Gastrocnemius medialis (tissue), 4 donors: ENCODE data around the gene CCDC146.

Experiments
- CTCF ChIP-seq, 5 experiments: fragments of 450-650 bp in 3 of 5; fragments of 200-600 bp in 2 of 5; sonication (generic) in 2 of 5; IDR thresholded peaks in 4 of 5; conservative IDR thresholded peaks in 1 of 5; 1 replicate in 4 of 5; 2 replicates in 1 of 5; pipeline ENCODE4 v1.5.1; 2016 to 2019; ENCODE audit warnings: antibody characterized with exemption in 5 of 5, mild to moderate bottlenecking in 3 of 5, moderate library complexity in 3 of 5
- POLR2A ChIP-seq, 2 donors: fragments of 450-650 bp; IDR thresholded peaks; one replicate each; pipeline ENCODE4 v1.6.1; 2017; ENCODE audit warnings: antibody characterized with exemption in 2 of 2, mild to moderate bottlenecking in 2 of 2, moderate library complexity in 2 of 2

DNA sequence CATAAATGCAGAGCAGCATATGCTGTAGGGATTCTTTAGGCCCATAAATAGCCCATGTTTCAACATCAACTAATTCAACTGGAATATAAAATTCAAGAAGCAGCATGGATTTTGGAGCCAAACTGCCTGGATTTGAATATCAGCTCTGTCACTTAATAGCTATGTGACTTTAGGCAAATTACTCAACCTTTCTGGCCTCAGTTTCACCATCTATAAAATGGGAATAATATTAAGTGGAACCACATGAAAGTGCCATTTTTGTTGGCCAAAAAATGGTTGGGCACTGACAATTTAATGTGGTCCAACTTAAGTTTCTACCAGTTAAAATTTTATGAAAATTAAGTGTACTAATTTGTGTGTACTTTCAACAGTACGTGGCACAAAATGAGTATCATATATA is 195.6 kb downstream of the CCDC146 start:
- TF ChIP-seq CTCF (IDR thresholded peaks at IDR 0.05 in 4 of 5, conservative IDR thresholded peaks at IDR 0.05 in 1 of 5) (no peak), POLR2A (IDR thresholded peaks at IDR 0.05) (no peak)
